Measurements from ENCODE around the gene NMRAL1. TPM values are rescaled to one million over a fixed set of nuclear protein-coding genes. Genes with fewer than 3 reads are reported as not detected.

NMRAL1 gene
- total and polyA plus RNA-seq, 10 of the 15 experiments (the other 5 are each of a cell fraction or from before 2014, with no cell fraction given): 4.8 to 102 (median 62.5) TPM

DNA sequence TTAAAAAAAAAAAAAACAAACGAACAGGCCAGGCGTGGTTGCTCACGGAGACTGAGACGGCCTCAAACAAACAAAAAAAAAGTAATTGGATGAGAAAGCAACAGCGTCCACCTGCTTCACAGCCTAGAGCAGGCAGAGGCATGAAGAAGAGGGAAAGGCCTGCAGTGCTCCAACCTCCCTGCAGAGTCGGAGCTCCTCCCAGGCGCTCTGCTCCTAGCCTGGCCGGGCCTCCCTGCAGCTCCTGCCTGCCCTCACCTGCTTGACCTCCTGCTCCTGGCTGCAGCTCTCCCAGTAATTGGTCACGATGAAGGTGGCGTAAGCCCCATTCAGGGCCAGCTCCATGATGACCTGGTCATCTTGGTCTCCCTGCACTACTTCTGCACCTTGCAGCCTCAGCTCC lies 5.5 kb downstream of the NMRAL1 start (continued):
- TF ChIP-seq, protein P1, sequence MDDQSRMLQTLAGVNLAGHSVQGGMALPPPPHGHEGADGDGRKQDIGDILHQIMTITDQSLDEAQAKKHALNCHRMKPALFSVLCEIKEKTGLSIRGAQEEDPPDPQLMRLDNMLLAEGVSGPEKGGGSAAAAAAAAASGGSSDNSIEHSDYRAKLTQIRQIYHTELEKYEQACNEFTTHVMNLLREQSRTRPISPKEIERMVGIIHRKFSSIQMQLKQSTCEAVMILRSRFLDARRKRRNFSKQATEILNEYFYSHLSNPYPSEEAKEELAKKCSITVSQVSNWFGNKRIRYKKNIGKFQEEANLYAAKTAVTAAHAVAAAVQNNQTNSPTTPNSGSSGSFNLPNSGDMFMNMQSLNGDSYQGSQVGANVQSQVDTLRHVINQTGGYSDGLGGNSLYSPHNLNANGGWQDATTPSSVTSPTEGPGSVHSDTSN (IDR thresholded peaks at IDR 0.05; ENCODE audit: insufficient replicate concordance, low read depth, low read length): no peak
- TF ChIP-seq NFYB (IDR thresholded peaks at IDR 0.05; ENCODE audit: insufficient read depth, low read depth, low read length) (no peak), PKNOX1 (IDR thresholded peaks at IDR 0.05) (no peak), MXI1 (IDR thresholded peaks at IDR 0.05; ENCODE audit: low read depth, low read length) (no peak), SMC3 (IDR thresholded peaks at IDR 0.05; ENCODE audit: borderline replicate concordance, low read length) (no peak), PML (IDR thresholded peaks at IDR 0.05; ENCODE audit: low read length) (no peak), EP300 (IDR thresholded peaks at IDR 0.05; ENCODE audit: borderline replicate concordance in 1 of 2, control insufficient read depth in 1 of 2, low read depth in 2 of 2, low read length in 2 of 2) (no peak), ASH2L (IDR thresholded peaks at IDR 0.05; ENCODE audit: borderline replicate concordance, low read depth) (no peak), CBX5 (IDR thresholded peaks at IDR 0.05; ENCODE audit: low read depth) (no peak), CBFB (IDR thresholded peaks at IDR 0.05; ENCODE audit: low read depth) (no peak)
- TF ChIP-seq, protein P2, sequence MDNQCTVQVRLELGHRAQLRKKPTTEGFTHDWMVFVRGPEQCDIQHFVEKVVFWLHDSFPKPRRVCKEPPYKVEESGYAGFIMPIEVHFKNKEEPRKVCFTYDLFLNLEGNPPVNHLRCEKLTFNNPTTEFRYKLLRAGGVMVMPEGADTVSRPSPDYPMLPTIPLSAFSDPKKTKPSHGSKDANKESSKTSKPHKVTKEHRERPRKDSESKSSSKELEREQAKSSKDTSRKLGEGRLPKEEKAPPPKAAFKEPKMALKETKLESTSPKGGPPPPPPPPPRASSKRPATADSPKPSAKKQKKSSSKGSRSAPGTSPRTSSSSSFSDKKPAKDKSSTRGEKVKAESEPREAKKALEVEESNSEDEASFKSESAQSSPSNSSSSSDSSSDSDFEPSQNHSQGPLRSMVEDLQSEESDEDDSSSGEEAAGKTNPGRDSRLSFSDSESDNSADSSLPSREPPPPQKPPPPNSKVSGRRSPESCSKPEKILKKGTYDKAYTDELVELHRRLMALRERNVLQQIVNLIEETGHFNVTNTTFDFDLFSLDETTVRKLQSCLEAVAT (IDR thresholded peaks at IDR 0.05): no peak

Measured in GM12878 (cell line).